NCI-H82 treated with DMSO at 0.1 percent for 48 hours (cell line): ENCODE results near the gene ALX4.

ENCODE experiments used
- DNase-seq: peaks from one replicate; lab custom pipeline; 2025; ENCODE audit not compliant: unreplicated experiment; lab: John Stamatoyannopoulos, UW

Gene ALX4

DNA sequence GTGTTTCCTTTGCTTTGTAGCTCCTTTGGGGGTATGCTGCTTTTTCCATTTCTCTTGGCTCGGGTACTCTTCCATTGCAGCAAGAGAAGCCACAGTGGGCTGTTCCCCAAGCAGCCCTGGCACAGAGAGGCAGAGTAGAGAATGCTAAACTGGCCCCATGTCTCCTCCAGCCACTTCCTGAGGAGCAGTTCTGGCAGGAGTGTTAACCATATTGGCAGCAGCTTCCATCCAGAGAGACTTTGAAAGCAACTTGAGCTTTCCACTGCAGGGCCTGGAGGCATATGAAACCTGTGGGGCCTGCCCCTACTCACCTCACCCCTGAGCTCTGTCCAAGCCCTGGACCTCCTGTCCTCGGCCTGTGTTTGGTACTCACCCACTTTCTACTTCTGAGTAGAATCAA lies 61.8 kb downstream of the ALX4 start:
- DNase-seq: no peak

DNA sequence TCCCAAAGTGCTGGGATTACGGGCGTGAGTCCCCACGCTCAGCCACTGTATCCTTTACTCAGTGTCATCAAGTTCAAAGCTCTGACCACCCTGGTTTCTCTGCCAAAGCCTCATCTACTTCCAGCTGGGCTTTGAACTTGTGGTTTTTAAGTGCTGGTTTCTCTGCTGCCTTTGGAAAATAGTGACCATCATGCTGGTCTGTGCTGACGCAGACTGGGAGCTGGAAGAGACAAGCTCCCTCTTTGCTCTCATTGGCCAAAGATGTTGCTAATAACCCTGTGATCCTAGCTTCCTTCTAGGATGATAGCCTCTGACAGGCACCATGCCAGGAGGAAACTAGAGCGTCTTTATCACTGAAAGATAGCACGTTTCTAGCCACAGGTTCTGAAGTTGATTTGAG lies 62.4 kb downstream of the ALX4 start:
- DNase-seq: no peak

DNA sequence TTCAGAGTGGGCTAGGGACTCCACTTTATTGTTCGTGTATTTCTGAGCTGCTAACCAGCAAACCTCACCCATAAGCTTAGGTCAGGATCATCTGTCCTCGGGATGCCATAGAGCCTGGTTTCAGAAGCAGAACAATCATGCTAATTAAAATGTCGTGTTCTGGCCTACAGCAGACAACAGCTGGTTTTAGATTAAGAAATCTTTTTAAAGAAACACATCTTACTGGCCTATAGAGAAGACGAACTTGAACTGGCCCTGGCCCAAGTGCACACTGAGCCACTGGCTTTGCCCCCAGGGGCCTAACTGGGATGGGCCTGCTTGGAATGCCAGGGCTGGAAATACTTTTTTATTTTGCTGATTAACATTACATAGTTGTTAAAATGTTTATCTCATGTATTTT lies 63.2 kb downstream of the ALX4 start:
- no peak for DNase-seq

DNA sequence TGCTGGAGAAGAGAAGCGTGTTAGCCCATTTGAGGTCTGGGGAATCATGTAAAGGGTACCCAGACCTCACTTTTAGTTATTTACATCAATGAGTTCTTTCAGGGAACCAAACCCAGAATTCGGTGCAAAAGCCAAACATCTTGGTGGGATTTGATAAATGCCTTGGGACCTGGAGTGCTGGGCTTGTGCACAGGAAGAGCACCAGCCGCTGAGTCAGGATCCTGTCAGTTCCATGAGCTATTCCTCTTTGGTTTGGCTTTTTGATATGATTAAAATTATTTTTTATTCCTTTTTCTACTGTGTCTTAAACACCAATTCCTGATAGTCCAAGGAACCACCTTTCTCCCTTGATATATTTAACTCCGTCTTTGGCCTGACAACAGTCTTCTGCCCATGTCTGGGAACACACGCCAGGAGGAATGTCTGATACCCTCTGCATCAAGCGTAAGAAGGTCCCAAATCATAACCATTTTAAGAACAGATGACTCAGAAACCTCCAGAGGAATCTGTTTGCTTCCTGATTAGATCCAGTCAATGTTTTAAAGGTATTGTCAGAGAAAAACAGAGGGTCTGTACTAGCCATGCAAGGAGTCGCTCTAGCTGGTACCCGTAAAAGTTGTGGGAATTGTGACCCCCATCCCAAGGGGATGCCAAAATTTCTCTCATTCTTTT lies 65.2 kb downstream of the ALX4 start:
- DNase-seq: no peak

DNA sequence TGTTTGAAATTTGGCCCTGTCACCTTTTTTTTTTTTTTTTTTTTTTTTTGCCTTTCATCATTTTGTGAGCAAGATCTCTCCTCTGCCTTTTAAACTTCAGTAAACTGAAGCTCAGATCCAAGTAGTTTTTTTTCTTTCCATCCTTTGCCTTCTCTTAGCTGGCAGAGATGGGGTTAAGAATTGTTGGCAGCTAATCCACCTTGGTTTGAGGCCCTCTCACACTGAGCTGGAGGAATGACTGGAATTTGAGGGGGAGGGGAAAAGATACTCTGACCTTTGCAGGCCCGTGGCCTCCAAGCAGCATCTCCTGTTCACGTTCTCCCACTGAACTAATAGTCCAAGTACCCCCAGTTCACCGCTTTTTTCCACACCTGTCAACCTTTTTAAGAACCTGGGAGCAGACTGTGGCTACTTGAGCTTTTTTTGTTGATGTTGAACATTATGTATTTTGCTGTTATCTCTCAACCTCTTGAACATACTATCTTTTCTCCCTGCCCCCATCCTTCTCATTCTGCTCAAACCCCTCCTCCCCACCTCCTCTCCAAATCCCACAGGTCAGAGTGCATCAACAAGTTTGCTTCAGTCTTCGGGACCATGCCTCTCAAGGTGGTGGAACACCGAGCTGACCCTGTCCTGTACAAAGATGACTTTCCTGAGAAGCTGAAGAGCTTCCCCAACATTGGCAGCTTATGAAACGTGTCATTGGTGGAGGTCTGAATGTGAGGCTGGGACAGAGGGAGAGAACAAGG lies 66.2 kb downstream of the ALX4 start:
- DNase-seq: no peak

DNA sequence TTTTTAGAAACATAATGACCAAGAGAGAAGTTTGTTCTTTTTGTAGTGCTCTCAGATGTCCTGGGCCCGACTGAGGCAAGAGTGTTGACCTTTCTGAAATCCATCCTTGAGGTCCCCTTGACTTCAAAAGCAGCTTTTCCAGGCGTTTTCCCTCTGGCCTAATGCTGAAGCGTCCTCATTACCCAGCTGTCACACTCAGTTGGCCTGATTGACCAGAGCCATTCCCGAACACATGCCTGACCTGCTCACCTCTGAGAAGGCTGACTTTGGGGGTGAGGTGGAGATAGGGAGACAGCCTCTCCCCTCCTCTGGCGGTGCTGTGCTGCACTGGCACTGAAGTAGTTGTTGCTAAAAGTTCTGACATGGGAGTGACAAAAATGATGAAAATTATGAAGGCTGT lies 66.9 kb downstream of the ALX4 start:
- no peak for DNase-seq

DNA sequence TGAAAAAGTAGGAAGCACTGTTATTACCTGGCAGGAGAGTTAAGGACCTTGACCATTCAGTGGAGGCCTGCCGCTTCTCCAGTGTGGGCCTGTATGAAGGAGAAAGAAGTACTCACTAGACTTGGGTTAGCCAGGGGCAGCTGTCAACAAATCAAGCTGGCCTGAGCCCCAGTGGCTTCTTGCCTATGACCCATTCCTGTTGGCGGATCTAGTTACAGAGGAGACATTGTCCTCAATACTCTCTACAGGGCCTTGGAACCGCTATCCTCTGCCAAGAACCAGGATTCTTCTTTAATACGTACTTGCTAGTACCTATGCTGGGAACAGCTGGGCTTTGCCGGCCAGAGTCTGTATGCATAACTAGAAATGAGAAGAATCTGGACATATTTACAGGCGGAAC lies 68.1 kb downstream of the ALX4 start:
- DNase-seq: no peak

DNA sequence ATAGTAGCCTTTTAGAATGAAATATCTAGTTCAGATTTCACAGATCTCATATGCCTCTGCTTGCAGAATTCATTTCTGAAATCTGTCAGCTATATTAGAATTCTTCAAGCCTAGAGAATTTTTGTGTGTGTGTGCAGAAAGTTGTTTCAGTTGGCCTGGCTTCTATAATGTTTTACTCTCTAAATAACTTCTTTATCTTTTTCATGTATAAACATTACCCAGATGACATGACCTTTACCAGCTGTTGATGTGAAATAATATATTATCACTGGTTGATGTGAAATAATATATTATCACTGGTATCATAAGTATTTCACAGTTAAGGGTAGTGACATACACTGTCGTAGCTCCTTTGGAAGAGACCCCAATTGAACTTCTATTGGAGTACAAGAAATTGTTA lies 72.8 kb downstream of the ALX4 start:
- no peak for DNase-seq

DNA sequence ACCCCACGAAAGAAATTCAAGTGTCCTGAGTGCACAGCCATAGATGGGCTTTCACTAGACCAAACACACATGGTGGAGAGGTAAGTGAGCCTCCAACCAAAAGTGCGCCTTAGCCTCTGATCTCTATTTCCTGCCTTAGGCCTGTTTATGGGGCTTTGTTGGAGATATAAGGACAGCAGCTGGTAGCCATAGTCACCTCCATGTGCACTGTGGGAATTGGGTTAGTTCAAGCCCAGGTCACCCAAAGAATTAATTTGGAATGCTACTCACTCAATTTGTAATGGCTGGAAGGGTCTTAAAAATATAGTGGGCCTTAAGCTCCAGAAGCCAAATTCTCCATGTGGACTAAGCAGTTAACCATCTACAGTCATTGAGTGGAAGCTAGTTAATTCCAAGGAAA lies 73.6 kb downstream of the ALX4 start:
- DNase-seq: no peak

DNA sequence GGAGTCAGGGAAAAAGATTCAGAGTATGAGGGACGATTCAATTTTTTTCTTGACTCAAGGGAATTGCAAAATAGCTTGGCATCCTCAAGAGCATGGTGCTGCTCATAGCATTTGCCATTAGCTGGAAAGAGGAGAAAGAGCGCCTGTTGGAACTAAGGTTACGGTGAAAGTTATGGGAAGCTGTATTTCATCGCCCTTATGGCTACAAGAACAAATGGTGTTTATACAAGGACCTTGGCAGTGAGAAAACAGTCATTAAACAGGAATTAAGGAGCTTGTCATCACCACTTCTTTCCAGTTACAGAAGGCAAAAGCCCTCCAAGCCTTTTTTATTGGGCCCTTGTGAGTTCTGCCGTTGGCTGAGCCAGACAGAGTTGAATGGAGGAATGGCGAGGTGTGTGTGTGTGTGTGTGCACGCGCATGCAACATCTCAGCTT lies 74.2 kb downstream of the ALX4 start:
- DNase-seq: no peak

DNA sequence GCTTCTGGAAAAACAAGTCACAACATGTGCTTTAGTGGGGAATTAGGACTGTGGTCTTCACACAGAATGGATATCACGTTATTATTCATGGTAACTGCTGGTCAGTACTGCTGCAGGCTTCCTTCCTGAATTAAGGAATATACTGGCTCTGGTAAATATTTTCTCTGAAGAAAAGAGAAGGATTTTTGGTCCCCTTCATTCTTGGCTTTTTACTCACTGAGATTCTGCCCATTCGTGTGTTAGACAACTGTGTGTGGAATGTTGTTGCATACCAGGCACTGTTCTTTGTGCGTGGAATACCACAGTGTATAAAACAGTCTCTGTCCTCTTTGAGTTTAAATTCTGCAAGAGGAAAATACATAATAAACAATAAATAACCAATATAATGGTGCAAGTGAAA lies 80.3 kb downstream of the ALX4 start:
- no peak for DNase-seq

DNA sequence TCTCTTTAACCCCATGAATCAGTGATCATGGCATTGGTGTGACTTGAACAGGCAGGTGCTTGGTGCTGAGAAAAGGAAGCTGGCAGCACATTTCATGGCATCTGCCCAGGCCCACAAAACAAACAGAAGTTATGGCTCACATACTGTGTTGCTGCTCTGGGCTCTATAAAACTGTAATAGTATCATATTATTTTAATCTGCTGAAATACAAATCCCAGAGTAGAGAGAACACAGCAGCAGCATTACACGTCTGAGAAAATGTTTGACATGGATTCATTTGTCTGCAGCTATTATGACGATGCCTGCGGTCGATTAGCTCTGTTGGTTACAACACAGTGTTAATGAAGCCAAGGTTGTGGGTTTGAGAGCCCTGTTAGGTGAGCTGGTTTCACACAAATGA lies 80.8 kb downstream of the ALX4 start:
- no peak for DNase-seq

DNA sequence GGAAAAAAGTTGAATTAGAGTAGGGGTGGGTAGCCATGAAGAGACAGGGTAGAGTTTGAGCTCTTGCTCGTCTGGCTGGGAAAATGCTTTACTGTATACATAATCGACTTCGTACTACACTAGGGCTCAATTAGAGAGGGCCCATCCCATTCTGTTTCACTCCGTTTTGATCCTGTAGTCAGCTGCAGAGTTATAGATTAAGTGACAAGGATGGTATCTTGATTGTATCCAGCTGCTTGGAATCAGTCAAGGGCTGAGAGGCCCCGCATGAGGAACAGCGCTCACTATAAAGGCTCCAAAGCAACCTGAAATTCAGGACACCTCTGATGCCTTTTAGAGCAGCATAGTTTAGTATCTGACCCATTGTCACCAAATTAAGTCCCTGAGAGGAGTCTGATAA lies 81.6 kb downstream of the ALX4 start:
- no peak for DNase-seq

DNA sequence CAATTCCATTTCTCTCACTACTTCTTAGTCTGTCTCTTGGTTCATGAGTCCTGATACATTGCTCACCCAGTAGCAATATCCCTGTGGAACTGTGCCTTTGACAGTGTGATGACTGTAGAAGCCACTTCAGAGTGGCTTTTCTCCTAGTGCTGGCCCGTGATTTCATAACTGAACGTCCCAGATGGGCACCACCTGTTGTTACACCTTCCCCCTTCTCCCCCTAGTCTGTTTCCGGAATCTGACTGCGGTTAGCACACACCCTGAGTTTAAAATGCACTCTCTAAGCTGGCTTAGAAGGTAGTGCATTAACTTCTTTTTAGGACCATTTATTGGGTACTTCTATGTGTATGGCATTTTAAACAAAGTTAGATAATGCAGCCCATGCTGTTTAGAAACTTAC lies 83.0 kb downstream of the ALX4 start:
- DNase-seq: no peak

DNA sequence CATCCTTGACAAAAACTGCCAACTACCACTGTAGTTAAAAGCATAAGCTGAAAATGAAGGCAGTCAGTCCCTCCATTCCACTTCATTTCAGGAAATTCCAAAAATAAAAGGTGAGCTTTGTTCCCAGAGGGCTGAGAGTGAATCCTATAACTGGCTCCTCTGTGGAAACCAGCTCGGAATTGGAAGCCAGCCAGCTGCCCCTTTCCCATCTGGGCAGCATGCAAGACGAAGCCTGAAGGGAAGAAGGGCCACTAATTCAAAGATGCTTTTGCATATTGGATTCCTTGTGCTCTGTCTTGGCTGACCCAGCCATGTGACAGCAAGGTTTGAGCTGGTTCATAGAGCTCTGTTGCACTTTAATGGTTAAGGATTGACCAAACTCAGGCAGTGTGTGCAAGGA lies 83.4 kb downstream of the ALX4 start:
- no peak for DNase-seq

DNA sequence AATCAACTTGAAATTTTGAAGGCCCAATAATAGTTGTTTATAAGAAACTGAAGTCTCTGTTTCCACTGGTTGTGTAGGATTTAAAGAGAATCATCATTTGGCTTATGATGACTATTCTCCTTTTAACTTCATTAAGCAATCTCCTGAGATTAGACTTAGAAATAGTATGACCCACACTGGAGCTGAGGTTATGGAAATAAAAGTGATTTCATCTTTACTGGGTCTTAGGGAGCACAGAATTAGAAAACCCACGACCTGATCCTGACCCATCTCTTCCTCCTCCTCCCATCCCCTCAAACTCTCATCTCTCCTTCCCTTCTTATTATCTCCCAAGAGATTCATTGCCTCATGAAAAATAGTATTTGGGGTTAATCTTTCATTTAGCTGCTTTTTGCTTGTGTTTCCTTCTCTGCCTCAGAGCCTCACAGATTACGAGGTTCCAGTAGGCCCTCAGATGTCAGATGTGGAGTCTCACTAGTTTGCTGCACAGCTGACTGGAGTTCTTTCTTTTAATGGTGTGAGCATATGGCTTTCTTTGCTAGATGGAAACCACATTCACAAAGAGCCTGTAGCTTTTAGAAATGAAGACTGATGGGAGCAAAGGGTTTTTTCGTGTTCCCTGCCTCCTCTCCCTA lies 85.0 kb downstream of the ALX4 start:
- no peak for DNase-seq

DNA sequence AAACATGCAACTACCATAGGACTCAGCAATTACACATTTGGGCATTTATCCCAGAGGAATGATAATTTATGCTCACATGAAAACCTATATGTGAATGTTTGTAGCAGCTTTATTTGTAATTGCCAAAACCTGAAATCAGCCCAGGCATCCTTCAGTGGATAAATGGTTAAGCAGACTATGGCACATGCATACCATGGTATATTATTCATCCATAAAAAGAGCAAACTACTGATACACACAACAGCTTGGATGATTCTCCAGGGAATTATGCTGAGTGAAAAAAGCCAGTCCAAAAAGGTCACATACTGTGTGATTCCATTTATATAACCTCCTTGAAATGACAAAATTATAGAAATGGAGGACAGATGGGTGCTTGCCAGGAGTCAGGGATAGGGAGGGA lies 86.7 kb downstream of the ALX4 start:
- DNase-seq: no peak

DNA sequence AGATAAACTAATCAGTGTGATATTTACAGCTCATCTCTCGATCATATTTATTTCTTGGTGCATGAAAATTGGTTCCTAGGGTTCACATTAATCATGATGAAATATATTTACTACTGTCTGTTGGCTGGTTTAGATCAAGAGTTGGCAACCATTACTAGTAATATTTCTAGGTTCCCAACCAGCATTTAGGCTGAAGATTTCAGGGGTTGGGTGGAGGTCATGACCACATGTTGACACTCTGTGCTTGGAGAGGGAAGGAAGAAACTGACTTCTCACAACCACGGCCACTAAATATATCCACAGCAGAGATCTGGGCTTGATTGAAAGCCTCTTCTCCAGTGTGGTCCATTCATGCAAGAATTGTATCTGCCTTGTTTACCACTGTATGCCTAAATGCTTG lies 87.9 kb downstream of the ALX4 start:
- no peak for DNase-seq

DNA sequence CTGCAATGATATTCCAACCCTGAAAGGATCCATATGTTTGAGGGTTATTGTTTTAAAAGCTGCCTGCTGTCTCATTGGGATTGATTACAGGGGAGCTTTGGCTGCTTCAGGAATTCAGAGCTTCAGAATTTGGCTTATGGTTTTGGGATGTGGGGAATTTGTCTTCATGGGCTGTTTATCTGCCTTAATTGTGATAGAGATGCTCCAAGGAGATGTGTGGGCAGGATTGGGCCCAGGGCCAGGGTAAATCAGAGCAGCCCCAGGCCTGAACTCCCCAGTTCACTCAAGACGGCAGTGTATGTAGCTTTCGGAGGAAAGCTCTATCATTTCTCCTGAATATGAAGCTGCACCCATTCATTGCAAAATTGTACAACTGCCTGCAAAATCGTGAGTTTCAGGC lies 88.5 kb downstream of the ALX4 start:
- DNase-seq: no peak

DNA sequence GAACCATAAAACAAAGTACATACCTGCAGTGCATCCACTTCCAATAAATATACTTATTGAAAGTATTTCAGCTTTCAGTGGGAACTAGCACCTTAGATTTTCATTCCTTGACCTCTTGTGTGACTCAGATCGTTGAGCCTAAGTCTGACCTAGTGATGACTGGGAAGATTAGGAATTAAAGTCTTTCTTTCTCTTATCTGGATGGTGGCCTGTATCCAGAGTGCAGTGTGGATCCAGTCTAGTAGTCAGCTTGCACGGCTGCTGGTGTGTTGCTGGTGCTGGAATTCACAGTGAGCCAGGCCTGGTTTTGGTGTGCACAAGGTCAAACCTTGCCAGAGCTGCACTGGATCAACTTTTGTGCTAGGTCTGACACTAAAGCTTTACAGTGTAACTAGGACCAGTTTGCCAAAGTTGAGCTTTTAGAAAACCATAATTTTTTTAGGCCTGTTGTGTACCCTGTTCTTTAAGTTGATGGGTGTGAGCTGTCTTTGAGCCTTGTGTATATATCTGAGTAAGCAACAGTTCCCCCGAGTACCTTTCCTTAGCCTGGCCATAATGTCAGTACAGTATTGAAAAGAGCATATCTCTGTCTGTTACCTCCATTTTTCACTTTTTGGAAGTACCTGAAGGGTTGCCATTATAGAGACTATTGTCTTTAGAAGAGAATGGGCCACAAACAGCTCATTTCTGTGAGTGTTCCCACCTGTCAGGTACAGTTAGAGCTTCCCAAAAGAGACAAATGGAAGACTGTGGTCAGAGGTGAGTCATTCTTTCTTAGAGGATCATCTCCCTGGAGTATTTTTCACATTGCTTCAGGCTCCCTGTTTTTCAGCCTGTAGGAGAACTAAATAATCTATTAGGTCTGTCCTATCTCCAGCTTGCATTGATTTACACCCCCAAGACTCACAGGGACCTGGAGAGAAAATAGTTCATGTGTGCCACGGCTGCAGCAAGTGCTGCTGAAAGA lies 89.8 kb downstream of the ALX4 start:
- DNase-seq: no peak

DNA sequence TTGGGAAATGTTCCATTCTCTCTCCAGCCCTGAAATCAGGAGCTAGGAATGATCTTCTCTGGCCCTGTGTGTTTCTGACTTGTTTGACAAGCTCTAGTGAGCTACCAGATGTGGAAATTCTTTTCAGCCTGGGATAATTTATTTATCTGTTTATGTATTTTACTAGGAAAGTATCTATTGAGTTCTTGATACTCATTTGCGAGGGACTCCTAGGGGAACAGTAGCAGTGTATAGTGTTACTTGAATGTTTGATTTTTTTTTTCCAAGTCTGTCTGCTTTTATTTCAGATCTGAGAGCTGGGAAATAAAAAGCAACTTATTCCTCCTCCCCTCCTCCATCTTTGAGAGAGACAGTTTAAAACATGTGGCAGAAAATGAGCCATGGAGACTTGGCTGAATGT lies 92.5 kb downstream of the ALX4 start:
- no peak for DNase-seq
